ENCODE measurements around the gene NUPR1. TPM values are rescaled to one million over a fixed set of nuclear protein-coding genes. Genes with fewer than 3 reads are reported as not detected.

Gene NUPR1
- total and polyA plus RNA-seq, 2 of the 13 experiments (the other 11 are each of a cell fraction or from before 2014, with no cell fraction given), result 18.0 to 25.6 TPM

- TF ChIP-seq IRX3 (CRISPR knock-in tag; IDR thresholded peaks at IDR 0.05; ENCODE audit: borderline replicate concordance, low read depth) (no peak), EP300 (IDR thresholded peaks at IDR 0.05; ENCODE audit: low read depth in 2 of 2, low read length in 2 of 2) (peak in 1 of 2 experiments; percentile 29; a peak in 1 of 4 replicates), EP300 (CRISPR knock-in tag; IDR thresholded peaks at IDR 0.05; ENCODE audit: borderline replicate concordance) (no peak), SALL2 (CRISPR knock-in tag; IDR thresholded peaks at IDR 0.05) (peak; percentile 43; the same call in 1 of the 2 replicates), CCDC6 (CRISPR knock-in tag; IDR thresholded peaks at IDR 0.05) (no peak), ZNF737 (CRISPR knock-in tag; IDR thresholded peaks at IDR 0.05; ENCODE audit: borderline replicate concordance) (0 out of 2 replicates have a peak, but pooled peaks have one; percentile 83), ZNF709 (CRISPR knock-in tag; IDR thresholded peaks at IDR 0.05) (no peak; the same call in 1 of the 2 replicates), FOXP1 (IDR thresholded peaks at IDR 0.05) (no peak), FOXP1 (CRISPR knock-in tag; IDR thresholded peaks at IDR 0.05) (peak; percentile 17; the same call in 1 of the 2 replicates), MEIS1 (CRISPR knock-in tag; IDR thresholded peaks at IDR 0.05; ENCODE audit: borderline replicate concordance) (no peak), SOX6 (IDR thresholded peaks at IDR 0.05) (no peak), SOX6 (CRISPR knock-in tag; IDR thresholded peaks at IDR 0.05) (peak; percentile 18; the same call in 1 of the 2 replicates), RFXAP (CRISPR knock-in tag; IDR thresholded peaks at IDR 0.05; ENCODE audit: borderline replicate concordance) (no peak), KLF13 (CRISPR knock-in tag; IDR thresholded peaks at IDR 0.05) (0 out of 2 replicates have a peak, but pooled peaks have one; percentile 63), ZNF543 (CRISPR knock-in tag; IDR thresholded peaks at IDR 0.05) (peak; percentile 66; the same call in 1 of the 2 replicates), ZFP37 (CRISPR knock-in tag; IDR thresholded peaks at IDR 0.05; ENCODE audit: borderline replicate concordance) (0 out of 2 replicates have a peak, but pooled peaks have one; percentile 56), EED (CRISPR knock-in tag; IDR thresholded peaks at IDR 0.05) (no peak), KMT2A (CRISPR knock-in tag; IDR thresholded peaks at IDR 0.05) (no peak; the same call in 1 of the 2 replicates), MATR3 (CRISPR knock-in tag; IDR thresholded peaks at IDR 0.05) (no peak), ZNF607 (CRISPR knock-in tag; IDR thresholded peaks at IDR 0.05; ENCODE audit: borderline replicate concordance) (0 out of 2 replicates have a peak, but pooled peaks have one; percentile 3), RARA (CRISPR knock-in tag; IDR thresholded peaks at IDR 0.05) (peak; percentile 28; the same call in 1 of the 2 replicates), HMGA1 (CRISPR knock-in tag; conservative IDR thresholded peaks at IDR 0.05) (no peak), NR2F6 (IDR thresholded peaks at IDR 0.05) (peak; percentile 50; the same call in 1 of the 2 replicates), NR2F6 (CRISPR knock-in tag; IDR thresholded peaks at IDR 0.05) (peak; percentile 59; the same call in 1 of the 2 replicates), TGIF2 (CRISPR knock-in tag; IDR thresholded peaks at IDR 0.05) (0 out of 2 replicates have a peak, but pooled peaks have one; percentile 36), KLF6 (CRISPR knock-in tag; IDR thresholded peaks at IDR 0.05) (no peak)
- TF ChIP-seq, protein P1, sequence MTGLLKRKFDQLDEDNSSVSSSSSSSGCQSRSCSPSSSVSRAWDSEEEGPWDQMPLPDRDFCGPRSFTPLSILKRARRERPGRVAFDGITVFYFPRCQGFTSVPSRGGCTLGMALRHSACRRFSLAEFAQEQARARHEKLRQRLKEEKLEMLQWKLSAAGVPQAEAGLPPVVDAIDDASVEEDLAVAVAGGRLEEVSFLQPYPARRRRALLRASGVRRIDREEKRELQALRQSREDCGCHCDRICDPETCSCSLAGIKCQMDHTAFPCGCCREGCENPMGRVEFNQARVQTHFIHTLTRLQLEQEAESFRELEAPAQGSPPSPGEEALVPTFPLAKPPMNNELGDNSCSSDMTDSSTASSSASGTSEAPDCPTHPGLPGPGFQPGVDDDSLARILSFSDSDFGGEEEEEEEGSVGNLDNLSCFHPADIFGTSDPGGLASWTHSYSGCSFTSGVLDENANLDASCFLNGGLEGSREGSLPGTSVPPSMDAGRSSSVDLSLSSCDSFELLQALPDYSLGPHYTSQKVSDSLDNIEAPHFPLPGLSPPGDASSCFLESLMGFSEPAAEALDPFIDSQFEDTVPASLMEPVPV (CRISPR knock-in tag; IDR thresholded peaks at IDR 0.05), result peak; percentile 74; the same call in 1 of the 2 replicates
- TF ChIP-seq, protein P2, sequence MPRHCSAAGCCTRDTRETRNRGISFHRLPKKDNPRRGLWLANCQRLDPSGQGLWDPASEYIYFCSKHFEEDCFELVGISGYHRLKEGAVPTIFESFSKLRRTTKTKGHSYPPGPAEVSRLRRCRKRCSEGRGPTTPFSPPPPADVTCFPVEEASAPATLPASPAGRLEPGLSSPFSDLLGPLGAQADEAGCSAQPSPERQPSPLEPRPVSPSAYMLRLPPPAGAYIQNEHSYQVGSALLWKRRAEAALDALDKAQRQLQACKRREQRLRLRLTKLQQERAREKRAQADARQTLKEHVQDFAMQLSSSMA (CRISPR knock-in tag; IDR thresholded peaks at IDR 0.05), result no peak
- TF ChIP-seq, protein P3, sequence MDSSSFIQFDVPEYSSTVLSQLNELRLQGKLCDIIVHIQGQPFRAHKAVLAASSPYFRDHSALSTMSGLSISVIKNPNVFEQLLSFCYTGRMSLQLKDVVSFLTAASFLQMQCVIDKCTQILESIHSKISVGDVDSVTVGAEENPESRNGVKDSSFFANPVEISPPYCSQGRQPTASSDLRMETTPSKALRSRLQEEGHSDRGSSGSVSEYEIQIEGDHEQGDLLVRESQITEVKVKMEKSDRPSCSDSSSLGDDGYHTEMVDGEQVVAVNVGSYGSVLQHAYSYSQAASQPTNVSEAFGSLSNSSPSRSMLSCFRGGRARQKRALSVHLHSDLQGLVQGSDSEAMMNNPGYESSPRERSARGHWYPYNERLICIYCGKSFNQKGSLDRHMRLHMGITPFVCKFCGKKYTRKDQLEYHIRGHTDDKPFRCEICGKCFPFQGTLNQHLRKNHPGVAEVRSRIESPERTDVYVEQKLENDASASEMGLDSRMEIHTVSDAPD (CRISPR knock-in tag; IDR thresholded peaks at IDR 0.05), result 0 out of 2 replicates have a peak, but pooled peaks have one; percentile 13
Measured at GRCh38 chr16:28491230-28491969, 47.4 kb downstream of the NUPR1 start (continued).
